NCI-H1694 treated with DMSO at 0.1 percent for 48 hours (cell line): ENCODE data around the gene KCNE5.
"Not testable (repeated sequence)": the region's sequence is repeated elsewhere in the genome, so short reads cannot be mapped to it uniquely, and the experiment has no call there.

Source experiments
- DNase-seq: peaks from one replicate; lab custom pipeline; 2025; lab: John Stamatoyannopoulos, UW

Gene KCNE5

DNA sequence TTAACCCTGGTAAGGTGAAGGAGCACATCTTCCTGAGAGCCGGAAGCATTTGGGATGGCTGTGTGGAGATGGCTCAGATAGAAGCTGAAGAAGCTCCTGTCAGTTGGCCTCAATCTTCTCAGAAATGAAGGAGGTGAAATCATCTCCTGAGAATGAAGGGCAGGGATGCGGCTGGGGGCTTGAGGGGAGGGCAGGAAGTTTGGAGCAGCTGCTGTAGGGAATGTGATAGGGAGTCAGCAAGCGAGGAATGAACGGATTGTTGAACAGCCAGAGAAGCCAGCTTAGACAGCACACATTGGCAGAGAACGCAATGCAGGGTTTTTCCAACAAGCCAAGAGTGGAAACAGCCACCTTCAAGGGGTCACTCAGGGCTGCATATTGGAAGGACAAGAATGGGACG, 10.0 kb downstream of the KCNE5 start:
- no peak for DNase-seq

DNA sequence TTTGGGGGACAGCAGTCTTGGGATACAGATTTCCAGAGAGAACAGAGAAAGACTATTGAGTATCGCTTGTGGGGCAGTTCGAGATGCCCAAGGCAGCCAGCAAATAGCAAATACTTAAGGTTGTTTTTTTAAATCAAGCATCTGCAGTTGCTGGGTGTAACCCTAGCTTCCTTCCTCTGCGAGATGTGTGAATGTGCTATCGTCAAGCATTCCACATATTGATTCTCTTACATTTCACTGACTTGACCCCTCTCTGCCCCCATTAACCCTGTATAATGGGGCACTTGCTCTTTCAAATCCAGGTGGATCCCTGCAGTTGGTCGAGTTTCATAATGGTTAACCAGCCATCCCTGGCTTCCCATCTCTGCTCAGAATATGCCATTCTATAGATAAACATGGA, 23.5 kb downstream of the KCNE5 start:
- DNase-seq, result no peak

DNA sequence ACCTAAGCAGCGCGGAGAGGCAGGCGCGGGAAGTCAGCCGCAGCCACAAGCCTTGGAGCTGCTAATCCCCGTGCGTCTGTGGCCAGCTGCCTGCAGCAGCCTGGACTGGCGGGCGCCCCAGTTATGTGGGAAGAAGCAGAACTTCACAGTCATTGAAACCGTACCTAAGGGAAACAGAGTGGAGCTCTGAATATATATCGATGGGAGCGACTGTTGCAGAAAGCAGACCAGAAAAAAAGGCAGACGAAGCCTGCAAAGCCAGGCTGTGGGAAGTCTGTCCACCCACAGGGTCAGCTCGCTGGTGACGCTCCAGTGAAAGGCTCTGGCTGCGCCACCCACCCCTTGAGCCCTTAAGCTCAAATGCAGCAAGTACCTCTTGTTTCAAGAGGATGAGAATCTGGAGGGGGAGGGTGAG, 24.7 kb downstream of the KCNE5 start:
- no peak for DNase-seq

DNA sequence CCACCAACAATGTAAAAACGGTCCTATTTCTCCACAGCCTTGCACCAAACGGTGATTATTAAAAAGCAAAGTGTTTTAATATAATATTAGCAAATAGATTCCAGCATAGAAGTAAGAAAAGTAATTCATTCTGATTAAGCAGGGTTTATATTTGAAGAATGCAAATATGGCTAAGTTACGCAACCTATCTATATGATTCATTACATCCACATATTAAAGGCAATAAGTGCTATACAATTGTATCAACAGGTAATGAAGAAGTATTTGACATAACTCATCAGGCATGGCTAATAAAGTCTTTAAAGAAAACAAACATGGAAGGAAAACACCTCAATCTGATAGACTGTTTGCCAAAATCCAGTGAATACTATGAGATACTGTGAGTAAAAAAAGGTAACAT, 29.0 kb downstream of the KCNE5 start:
- DNase-seq, result no peak

DNA sequence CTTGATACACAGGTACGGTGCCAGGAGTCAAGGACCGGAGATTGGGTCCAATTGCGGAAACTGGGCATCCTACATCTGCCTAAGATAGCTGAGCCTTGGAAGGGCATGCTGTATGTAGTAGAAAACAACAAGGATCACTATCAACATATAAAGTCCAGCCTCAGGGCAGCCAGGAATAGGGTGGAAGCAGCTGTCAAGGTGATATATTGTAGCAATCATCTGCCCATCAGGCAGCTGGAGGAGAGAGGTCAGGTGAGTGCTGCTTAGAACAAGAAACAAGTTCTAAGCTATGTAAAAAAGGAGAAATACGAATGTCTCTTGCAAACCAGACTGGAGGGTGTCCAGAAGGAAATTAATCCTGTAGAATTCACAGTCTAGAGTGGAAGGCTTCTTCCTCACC, 34.8 kb downstream of the KCNE5 start:
- no peak for DNase-seq

DNA sequence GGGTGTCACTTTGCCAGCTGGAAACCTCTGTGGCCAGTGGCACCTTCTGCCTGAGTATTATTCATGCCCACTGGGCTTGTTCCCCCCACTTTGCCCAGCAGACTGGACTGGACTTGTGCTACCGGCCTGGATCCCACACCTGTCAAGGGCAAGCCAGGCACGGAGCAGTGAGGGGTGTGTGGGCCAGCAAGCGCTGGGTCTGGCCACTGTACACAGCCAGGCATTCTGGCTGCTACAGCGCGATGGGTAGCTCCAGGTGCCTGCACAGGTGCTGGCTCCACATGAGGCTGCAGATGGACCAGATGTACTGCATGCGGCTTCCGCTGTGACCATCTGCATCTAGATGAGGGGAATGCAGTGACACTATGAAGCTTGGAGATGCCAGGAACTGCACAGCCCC, 39.5 kb downstream of the KCNE5 start:
- DNase-seq, result no peak

DNA sequence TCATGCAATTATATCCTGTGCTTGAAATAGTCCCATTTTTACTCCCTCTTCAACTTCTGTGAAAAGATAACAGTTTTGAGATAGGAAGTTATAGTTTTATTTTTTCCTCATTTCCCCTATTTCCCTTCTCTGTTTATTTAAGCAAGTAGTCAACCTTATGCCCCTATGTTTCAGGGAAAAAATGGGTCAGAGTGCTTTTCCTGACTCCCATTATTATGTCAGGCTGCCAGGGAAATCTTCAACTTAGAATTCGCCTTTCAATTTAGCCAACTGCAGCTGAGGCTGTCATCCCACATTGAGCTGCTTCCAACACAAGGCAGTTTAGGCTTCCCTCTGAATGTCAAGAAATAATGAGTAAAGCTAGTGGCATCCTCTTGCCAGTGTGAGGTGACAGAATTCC, 46.1 kb downstream of the KCNE5 start:
- no peak for DNase-seq

DNA sequence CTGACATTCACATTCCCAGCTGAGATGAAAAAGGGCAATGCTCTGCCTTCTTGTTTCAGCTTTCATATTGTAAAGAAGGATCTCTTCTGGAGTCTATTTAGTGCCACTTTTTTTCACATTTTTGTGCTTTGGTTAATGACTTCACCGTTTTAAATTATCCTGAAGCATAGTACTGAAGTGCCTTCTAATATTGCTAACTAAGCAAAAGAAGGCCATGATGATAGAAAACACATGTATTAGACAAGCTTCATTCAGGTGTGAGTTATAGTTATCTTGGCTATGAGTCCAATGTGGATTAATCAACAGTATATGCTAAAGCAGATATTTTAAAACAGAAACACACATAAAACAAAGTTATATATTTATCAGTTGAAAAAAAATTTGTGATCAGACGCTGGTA, 47.9 kb downstream of the KCNE5 start:
- DNase-seq, result no peak

DNA sequence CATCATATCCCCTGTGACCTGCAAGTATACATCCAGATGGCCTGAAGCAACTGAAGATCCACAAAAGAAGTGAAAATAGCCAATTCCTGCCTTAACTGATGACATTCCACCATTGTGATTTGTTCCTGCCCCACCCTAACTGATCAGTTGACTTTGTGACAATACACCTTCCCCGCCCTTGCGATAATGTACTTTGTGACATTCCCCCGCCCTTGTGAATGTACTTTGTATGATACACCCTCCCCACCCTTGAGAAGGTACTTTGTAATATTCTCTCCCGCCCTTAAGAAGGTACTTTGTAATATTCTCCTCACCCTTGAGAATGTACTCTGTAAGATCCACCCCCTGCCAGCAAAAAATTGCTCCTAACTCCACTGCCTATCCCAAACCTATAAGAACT, 48.9 kb downstream of the KCNE5 start:
- DNase-seq, result not testable (repeated sequence)
